Astrocyte (in vitro differentiated cells and primary cell): ENCODE data around the gene ZSCAN22. TPM values are rescaled to one million over a fixed set of nuclear protein-coding genes. Genes with fewer than 3 reads are reported as not detected.

Experiments
- DNase-seq: peaks from one replicate; pipeline ENCODE4 v3.0.0-alpha.2; 2010; ENCODE audit warnings: low read depth
- FAIRE-seq: peaks from 2 replicates; lab custom pipeline; 2011; peaks lifted over from hg19 to GRCh38; lab: Jason Lieb, UNC
- H2AFZ ChIP-seq: 2 replicates; pipeline ENCODE4 v1.6.0; 2012; ENCODE audit warnings: low read depth, low read length, inconsistent platforms
- H3K27ac ChIP-seq: 2 replicates; pipeline ENCODE4 v1.5.1; 2011; ENCODE audit warnings: low read depth, low read length, inconsistent platforms
- H3K27me3 ChIP-seq: 2 replicates; pipeline ENCODE4 v1.6.0; 2011; ENCODE audit warnings: low read length, inconsistent platforms; ENCODE audit not compliant: insufficient read depth
- H3K36me3 ChIP-seq: 2 replicates; pipeline ENCODE4 v1.5.1; 2011; ENCODE audit warnings: low read length, inconsistent platforms; ENCODE audit not compliant: insufficient read depth
- H3K4me1 ChIP-seq: 2 replicates; pipeline ENCODE4 v1.5.1; 2011; ENCODE audit warnings: low read length, inconsistent platforms; ENCODE audit not compliant: insufficient read depth
- H3K4me2 ChIP-seq: 2 replicates; pipeline ENCODE4 v1.6.0; 2012; ENCODE audit warnings: low read length, inconsistent platforms
- H3K4me3 ChIP-seq: 2 replicates; pipeline ENCODE4 v1.5.1; 2011; ENCODE audit warnings: low read depth, mild to moderate bottlenecking, low read length, inconsistent platforms; ENCODE audit not compliant: insufficient read depth
- H3K79me2 ChIP-seq: 2 replicates; pipeline ENCODE4 v1.6.0; 2012; ENCODE audit warnings: mild to moderate bottlenecking, low read length, inconsistent platforms; ENCODE audit not compliant: insufficient read depth
- H3K9ac ChIP-seq: 2 replicates; pipeline ENCODE4 v1.6.0; 2012; ENCODE audit warnings: mild to moderate bottlenecking, low read length, inconsistent platforms
- H3K9me3 ChIP-seq: 2 replicates; pipeline ENCODE4 v1.5.1; 2012; ENCODE audit warnings: low read depth, mild to moderate bottlenecking, low read length, inconsistent platforms; ENCODE audit not compliant: insufficient read depth
- H4K20me1 ChIP-seq: 2 replicates; pipeline ENCODE4 v1.6.0; 2012; ENCODE audit warnings: low read length, inconsistent platforms; ENCODE audit not compliant: insufficient read depth
- H3K27ac Mint-ChIP-seq: one replicate; pipeline ENCODE4 v1.8.0; 2021; ENCODE audit warnings: mild to moderate bottlenecking, mixed read lengths; ENCODE audit not compliant: unreplicated experiment
- H3K27me3 Mint-ChIP-seq: one replicate; pipeline ENCODE4 v1.8.0; 2021; ENCODE audit warnings: low read depth, mixed read lengths; ENCODE audit not compliant: unreplicated experiment
- H3K36me3 Mint-ChIP-seq: one replicate; pipeline ENCODE4 v1.8.0; 2021; ENCODE audit warnings: low read depth, mixed read lengths; ENCODE audit not compliant: unreplicated experiment
- H3K4me1 Mint-ChIP-seq: one replicate; pipeline ENCODE4 v1.8.0; 2021; ENCODE audit warnings: low read depth, mixed read lengths; ENCODE audit not compliant: unreplicated experiment
- H3K4me3 Mint-ChIP-seq: one replicate; pipeline ENCODE4 v1.8.0; 2021; ENCODE audit warnings: mild to moderate bottlenecking, moderate library complexity, mixed read lengths; ENCODE audit not compliant: unreplicated experiment
- H3K9me3 Mint-ChIP-seq: one replicate; pipeline ENCODE4 v1.8.0; 2021; ENCODE audit warnings: mild to moderate bottlenecking, mixed read lengths; ENCODE audit not compliant: unreplicated experiment
- CTCF ChIP-seq: IDR thresholded peaks from 2 replicates; pipeline ENCODE4 v1.5.1; 2011; ENCODE audit warnings: low read depth, mild to moderate bottlenecking, inconsistent platforms, low read length, moderate library complexity; ENCODE audit not compliant: insufficient read depth
- EZH2 ChIP-seq: IDR thresholded peaks from 2 replicates; pipeline ENCODE4 v1.6.1; 2012; ENCODE audit warnings: mild to moderate bottlenecking, low read length, inconsistent platforms; ENCODE audit not compliant: insufficient read depth
- total RNA-seq: library from RNA; stranded (reverse); gene quantifications from 2 replicates; pipeline ENCODE4 v1.2.1, GENCODE V29; 2021

Gene ZSCAN22
- total RNA-seq, 1 donor from 2014 or later: 3.1 TPM

GRCh38 chr19:58326501-58326913, 287 bp upstream of the ZSCAN22 start:
- Mint-ChIP-seq H3K4me1 (peaks cover 7% of the 10 kb centered on the region), H3K4me3 (no peak overlapping the region), H3K9me3 (no peaks in the 10 kb centered on the region), H3K27me3 (no peaks in the 10 kb centered on the region), H3K36me3 (peaks cover 6% of the 10 kb centered on the region), H3K27ac (no peak overlapping the region)
- TF ChIP-seq EZH2 (no peak), CTCF (no peak)
- Histone ChIP-seq H3K4me3 (peak overlapping the region; percentile 84), H3K9ac (peak overlapping the region; percentile 88), H3K27me3 (no peaks in the 10 kb centered on the region), H3K4me2 (peak overlapping the region; percentile 88), H3K9me3 (no peaks in the 10 kb centered on the region), H3K79me2 (peaks cover 49% of the 10 kb centered on the region), H3K27ac (peak overlapping the region; percentile 77), H4K20me1 (peaks cover 44% of the 10 kb centered on the region), H2AFZ (peak overlapping the region; percentile 90), H3K36me3 (no peaks in the 10 kb centered on the region), H3K4me1 (peaks cover 26% of the 10 kb centered on the region)
- FAIRE-seq (no peak), DNase-seq (no peak)

- Histone ChIP-seq H3K79me2 (peaks cover 49% of the 10 kb centered on the region), H3K4me3 (no peak overlapping the region), H3K9me3 (no peaks in the 10 kb centered on the region), H3K4me2 (no peak overlapping the region), H3K36me3 (no peaks in the 10 kb centered on the region), H3K9ac (no peak overlapping the region), H3K4me1 (peaks cover 26% of the 10 kb centered on the region), H2AFZ (no peak overlapping the region), H4K20me1 (peaks cover 29% of the 10 kb centered on the region), H3K27ac (no peak overlapping the region), H3K27me3 (no peaks in the 10 kb centered on the region)
- FAIRE-seq (no peak), DNase-seq (no peak)
- H3K36me3 Mint-ChIP-seq: no peaks in the 10 kb centered on the region
- TF ChIP-seq EZH2: no peak
- TF ChIP-seq CTCF: no peak
- no peak overlapping the region for H3K4me3 Mint-ChIP-seq
- H3K9me3 Mint-ChIP-seq: no peaks in the 10 kb centered on the region
- no peak overlapping the region for H3K27ac Mint-ChIP-seq
- peaks cover 7% of the 10 kb centered on the region for H3K4me1 Mint-ChIP-seq
- H3K27me3 Mint-ChIP-seq: no peaks in the 10 kb centered on the region
Observed at GRCh38 chr19:58328999-58329398, 2.2 kb downstream of the ZSCAN22 start.

GRCh38 chr19:58330458-58330857, 3.7 kb downstream of the ZSCAN22 start:
- Histone ChIP-seq H3K4me2 (peak overlapping the region; percentile 42), H3K27ac (no peak overlapping the region)
- no peaks in the 10 kb centered on the region for H3K9me3 Mint-ChIP-seq

More at GRCh38 chr19:58330458-58330857, 3.7 kb downstream of the ZSCAN22 start:
- H3K27me3 ChIP-seq: no peaks in the 10 kb centered on the region
- Mint-ChIP-seq H3K4me1 (peaks cover 7% of the 10 kb centered on the region), H3K27ac (peak overlapping the region; percentile 48), H3K4me3 (no peak overlapping the region), H3K36me3 (peaks cover 8% of the 10 kb centered on the region), H3K27me3 (no peaks in the 10 kb centered on the region)
- no peak overlapping the region for H3K4me3 ChIP-seq
- FAIRE-seq: no peak
- no peak overlapping the region for H3K9ac ChIP-seq
- H3K79me2 ChIP-seq: peaks cover 37% of the 10 kb centered on the region
- H3K4me1 ChIP-seq: peaks cover 25% of the 10 kb centered on the region
- no peak overlapping the region for H2AFZ ChIP-seq
- no peaks in the 10 kb centered on the region for H3K36me3 ChIP-seq
- no peaks in the 10 kb centered on the region for H3K9me3 ChIP-seq
- peak; percentile 68 for DNase-seq
- H4K20me1 ChIP-seq: peaks cover 19% of the 10 kb centered on the region
- TF ChIP-seq EZH2 (no peak), CTCF (no peak)
